Pons (tissue), 1 donor: ENCODE results near the gene ZNF655.
"Not testable (repeated sequence)": the region's sequence is repeated elsewhere in the genome, so short reads cannot be mapped to it uniquely, and the experiment has no call there.

Source experiments
- DNase-seq: peaks from one replicate; pipeline ENCODE4 v3.0.0-alpha.2; 2016; ENCODE audit warnings: low spot score

ZNF655 gene

DNA sequence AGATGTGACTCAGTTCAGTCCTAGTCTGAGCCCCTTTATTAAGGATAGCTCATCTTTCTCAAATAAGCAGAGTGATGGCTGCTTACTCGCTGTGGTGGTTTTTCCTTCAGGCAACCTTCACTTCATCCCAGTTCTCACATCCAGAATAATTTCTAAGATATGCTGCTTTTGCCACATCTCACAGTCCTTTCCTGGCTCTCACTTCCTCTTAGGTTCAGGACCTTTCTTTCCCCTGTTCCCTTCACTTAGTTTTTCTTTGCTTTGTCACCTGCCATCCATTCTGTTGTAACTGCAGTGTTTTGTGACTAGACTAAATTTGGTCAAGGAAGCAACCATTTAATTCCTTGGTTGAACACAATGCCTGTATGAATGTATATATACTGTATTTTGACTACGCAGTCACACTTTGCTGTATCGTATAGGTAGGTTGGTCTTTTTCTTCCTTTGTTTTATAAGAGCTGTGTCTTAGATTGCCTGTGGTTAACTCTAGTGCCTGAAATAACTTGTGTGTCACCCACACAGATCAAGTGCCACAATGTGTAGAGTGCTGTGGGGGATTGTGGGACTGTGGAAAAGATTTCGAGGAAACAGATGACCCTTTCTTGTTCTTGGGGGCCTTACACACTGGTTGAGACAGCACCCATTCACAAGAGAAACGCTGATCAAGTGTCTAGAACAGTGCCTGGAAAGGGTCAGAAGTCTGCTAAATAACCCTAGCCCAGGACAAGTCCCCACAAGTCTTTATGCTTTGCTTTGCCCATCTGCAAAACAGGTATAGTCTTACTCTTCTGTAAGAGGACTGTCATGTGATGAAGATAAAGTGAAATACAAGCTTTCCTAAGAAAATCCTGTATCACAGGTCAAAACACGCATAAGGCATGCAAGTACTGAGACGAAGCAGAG is 2.6 kb downstream of the ZNF655 start:
- no peak for DNase-seq

DNA sequence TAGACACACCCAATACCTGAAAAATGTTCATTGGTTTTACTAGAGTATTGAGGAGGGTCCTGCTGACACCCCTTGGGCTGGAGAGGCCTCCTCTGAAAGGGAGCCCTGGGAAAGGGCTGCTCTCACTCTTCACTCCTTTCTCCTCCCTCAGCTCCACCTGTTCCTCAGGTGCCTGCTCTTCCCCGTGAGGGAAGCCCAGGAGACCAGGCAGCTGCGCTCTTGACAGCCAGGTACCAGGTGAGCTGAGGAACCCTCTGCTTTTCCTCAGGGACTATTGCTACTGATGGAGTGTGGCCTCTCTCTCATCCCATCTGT is 3.3 kb downstream of the ZNF655 start:
- no peak for DNase-seq

DNA sequence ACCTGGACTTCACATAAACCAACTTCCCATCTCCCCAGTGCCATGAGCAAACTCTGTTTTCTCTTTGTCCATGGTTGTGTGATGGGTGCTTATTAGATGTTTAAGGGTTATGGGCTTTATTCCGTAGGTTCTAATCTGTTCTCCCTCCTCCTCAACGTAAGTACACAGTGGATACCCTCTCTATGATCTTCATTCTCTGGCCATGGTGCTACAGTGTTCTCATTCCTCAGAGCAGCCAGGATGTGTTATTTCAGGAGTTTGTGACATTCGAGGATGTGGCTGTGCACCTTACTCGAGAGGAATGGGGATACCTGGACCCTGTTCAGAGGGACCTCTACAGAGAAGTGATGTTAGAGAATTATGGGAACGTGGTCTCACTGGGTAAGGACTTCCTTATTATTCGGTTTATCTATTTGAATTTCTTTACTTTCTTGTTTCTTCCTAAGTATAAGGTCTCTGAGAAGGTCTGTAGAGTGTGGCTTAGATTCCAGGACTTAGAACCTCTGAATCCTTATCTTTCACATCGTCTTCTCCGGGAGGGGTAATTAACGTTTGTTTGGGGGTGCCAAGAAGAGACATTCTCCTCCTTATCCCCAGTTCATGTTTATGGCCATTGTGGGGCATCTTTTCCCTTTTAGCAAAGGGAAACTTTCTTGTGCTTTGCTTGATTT is 3.8 kb downstream of the ZNF655 start:
- DNase-seq, result no peak

DNA sequence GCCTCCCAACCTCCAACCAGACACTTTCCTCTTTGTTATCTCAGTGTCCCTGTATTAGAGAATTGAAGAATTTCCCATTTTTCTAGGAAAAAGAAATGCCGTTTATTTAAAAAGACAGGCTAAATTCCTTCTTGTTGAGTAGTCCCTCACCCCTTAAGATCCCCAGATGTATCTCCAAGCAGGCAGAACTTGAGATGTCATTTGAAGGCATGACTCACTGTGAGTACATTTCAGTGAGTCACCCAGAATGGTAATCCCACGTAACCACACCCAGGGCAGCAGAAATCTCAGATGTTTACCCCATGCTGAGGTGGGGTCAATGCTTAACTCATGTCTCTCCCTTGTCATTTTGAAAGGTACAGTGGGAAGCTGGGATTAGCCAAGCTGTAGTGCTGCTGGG is 4.4 kb downstream of the ZNF655 start:
- DNase-seq, result no peak

DNA sequence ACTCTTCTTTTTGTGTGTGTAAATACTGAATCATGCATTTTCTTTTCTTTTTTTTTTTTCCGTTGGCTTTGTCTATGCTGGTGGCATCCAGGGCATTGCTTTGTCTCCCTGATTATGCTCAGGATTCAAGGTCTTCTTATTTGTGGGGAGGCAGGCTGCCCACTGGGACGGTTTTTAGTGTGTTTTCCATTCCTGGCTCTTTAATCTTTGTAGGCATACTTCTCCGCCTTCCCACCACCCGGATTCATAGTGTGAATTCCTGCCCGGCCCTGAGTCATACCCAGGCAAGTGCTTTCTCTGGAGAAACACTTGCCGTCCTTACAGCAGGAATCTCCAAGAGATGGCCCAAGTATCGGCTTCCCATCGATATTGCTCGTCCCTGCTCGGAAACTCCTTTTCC is 5.2 kb downstream of the ZNF655 start:
- no peak for DNase-seq

DNA sequence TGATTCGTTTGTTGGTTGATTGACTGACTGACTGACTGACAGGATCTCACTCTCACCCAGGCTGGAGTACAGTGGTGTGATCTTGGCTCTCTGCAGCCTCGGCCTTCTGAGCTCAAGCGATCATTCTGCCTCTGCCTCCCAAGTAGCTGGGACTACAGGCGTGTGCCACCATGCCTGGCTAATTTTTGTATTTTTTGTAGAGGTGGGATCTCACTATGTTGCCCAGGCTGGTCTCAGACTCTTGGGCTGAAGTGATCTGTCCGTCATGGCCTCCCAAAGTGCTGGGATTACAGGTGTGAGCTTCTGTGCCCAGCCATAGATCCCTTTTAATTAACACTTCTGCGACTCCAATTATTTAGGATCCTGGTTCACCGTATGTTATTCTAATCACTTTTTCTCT is 10.3 kb downstream of the ZNF655 start:
- not testable (repeated sequence) for DNase-seq

DNA sequence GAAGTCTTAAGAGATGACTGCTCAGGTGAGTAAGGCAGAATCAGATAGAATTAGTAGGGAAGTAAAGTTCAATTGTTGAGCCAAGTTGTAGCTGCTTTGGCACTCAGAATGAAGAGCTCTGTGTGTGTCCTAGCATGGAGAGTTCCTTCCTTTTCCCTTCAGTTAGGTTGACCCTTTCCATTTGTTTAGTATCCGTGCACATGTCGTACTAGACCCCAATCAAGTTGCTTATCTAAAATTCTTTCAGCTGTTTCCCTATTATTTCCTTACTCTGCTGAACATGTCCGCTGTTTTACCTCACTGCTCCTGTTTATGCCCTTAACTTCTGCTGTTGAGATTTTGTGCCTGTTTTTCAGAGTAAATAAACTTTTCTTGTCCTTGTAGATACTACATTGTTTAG is 13.3 kb downstream of the ZNF655 start:
- DNase-seq, result no peak

DNA sequence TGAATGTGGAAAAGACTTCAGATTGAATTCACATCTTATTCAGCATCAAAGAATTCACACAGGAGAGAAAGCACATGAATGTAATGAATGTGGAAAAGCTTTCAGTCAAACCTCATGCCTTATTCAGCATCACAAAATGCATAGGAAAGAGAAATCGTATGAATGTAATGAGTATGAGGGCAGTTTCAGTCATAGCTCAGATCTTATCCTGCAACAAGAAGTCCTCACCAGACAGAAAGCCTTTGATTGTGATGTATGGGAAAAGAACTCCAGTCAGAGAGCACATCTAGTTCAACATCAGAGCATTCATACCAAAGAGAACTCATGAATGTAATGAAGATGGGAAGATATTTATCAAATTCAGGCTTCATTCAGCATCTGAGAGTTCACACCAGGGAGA is 14.8 kb downstream of the ZNF655 start:
- DNase-seq, result no peak

DNA sequence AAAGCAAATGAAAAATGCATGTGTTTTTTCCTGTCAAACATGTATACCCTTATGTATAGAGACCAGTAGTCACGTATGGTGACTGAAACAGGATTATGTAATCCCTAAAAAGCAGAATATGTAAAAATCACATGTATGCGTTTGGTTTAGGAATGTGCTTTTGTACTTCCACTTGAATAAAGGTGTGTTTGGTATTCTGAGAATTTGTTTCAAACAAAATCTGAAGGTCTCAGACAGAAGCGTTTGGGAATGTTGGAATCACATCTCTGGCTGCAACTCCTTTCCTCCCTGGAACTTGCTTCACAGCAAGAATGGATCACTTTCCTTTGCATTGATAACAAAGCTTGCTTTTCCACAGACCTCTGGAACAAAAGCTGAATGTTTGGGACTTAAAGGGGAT is 17.8 kb downstream of the ZNF655 start:
- no peak for DNase-seq

DNA sequence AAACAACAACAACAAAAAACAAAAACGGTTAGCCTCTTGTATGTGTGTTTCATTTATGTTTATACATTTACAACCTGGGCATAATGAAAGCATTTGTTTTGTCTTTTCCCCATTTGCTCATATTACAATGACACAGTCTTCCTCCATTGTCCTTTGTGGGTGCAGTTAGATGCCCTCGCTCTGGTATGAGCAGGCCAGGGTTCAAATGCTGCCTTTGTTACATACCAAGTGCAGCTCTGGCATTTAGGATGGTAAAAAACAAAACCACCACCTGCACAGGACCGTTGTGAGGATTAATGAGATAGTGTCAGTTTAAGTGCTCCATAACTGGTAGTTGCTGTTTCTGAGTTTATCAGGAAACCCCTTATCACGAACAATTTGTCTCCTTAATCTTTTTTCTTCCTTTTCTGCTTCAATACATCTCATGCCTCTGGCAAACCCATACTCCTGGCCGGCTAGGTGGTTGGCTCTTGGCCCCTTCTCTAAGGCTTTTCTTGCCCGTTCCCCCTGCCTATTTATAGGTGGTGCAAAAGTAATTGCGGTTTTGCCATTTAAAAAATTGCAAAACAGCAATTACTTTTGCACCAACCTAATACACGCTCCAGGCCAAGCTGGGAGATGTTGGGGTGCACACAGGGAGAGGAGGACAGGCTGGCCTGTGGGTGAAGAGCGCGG is 21.0 kb downstream of the ZNF655 start:
- DNase-seq, result peak; percentile 81

DNA sequence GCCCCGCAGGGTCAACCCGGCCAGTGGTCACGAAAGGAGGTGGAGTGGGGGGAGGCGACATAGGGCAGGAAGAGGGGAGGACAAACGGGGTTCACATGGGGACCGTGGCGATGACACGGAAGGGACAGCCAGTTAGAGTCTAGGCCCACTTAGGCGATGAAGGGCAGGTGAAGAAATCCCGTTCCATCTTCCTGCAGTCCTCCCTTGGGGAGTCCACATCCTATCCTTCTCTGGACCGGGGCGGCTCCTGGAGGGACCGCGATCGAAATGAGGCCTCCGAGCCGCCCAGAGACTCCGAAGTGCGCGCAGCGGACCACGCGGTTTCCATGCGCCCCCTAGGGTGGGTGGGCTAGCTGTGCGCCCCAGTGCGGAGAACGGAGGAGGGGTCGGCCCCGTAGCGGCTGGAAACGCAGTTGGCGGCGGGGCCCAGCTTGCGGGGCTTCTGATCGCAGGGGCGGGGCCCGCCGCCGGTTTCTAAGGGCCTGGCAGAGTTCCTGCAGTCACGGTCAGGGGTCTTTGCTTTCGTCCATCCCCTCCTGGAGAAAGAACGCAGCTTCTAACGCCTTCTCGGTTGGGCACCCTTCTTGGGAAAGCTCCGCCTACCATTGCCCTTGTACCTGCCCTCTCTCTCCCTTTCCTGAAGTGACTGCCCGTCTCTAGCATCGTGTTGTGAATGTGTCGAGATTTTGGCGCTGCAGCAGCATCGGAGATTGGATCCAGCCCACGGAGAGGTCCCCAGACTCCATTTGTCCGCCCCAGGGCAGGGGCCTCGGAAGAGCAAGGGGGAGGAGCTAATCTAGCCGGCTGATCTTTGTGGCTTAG is 21.7 kb downstream of the ZNF655 start:
- no peak for DNase-seq

DNA sequence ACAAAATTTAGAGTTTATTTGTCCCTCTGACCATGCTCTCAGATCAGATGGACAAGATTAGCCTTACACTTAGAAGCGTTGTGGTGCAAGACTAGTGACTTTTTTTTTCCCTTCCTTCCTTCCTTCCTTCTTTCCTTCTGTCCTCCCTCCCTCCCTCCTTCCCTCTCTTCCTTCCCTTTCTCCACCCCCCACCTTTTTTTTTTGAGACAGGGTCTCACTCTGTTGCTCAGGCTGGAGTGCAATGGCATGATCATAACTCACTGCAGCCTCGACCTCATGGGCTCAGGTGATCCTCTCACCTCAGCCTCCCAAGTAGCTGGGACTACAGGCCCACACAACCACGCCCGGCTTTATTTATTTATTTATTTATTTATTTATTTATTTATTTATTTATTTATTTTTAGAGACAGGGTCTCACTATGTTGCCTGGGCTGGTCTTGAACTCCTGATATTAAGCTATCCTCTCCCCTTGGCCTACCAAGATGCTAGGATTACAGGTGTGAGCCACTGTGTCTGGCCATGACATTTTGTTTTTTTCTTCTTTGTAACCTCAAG is 22.4 kb downstream of the ZNF655 start:
- not testable (repeated sequence) for DNase-seq

DNA sequence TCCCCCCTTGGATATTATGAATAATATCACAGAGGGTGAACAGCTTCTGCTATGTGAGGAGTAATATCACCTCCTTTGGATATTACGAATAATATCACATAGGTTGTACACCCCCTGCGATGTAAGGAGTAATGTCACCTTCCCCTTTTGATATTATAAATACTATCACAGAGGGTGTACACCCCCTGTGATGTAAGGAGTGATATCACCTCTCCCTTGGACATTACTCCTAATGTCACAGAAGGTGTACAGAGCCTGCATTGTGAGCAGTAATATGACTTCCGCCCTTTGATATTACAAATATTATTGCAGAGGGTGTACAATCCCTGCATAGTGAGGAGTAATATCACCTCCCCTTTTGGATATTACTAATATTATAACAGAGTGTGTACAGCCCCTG is 30.4 kb downstream of the ZNF655 start:
- no peak for DNase-seq

DNA sequence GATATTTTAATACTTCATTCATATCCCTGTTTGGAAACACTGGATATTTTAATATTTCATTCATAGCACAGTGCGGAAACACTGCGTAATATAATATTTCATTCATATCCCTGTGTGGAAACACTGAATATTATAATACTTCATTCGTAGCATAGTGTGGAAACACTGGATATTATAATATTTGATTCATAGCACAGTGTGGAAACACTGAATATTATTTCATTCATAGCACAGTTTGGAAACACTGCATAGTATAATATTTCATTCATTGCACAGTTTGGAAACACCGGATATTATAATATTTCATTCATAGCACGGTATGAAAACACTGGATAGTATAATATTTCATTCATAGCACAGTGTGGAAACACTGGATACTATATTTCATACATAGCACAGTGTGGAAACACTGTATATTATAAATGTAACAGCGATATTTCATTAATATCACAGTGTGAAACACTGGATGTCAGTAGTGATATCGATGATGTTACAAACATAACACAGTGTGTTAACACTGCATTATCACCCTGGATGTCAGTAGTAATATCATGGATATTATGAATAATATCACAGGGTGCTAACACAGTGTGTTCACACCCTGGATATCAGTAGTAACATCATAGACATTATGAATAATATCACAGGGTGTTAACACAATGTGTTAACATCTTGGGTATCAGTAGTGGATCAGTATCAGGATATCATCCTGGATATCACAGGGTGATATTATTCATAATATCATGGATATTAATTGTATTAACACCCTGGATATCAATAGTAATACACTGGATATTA is 36.7 kb downstream of the ZNF655 start:
- no peak for DNase-seq

DNA sequence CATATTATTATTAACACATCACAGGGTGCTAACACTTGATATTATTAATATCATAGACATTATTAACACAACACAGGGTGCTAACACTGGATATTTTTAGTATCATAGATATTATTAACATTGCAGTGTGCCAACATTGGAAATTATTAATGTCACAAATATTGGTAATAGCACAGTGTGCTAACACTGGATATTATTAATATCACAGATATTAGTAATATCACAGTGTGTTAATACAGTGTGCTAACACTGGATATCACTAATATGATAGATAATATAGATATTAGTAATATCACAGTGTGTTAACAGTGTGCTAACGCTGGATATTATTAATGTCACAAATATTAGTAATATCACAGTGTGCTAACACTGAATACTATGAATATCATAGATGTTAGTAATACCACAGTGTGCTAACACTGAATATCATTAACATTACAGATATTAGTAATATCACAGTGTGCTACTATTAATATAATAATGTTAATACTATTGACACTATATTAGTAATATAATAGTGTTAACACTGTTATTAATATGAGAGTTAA is 38.0 kb downstream of the ZNF655 start:
- DNase-seq, result no peak

DNA sequence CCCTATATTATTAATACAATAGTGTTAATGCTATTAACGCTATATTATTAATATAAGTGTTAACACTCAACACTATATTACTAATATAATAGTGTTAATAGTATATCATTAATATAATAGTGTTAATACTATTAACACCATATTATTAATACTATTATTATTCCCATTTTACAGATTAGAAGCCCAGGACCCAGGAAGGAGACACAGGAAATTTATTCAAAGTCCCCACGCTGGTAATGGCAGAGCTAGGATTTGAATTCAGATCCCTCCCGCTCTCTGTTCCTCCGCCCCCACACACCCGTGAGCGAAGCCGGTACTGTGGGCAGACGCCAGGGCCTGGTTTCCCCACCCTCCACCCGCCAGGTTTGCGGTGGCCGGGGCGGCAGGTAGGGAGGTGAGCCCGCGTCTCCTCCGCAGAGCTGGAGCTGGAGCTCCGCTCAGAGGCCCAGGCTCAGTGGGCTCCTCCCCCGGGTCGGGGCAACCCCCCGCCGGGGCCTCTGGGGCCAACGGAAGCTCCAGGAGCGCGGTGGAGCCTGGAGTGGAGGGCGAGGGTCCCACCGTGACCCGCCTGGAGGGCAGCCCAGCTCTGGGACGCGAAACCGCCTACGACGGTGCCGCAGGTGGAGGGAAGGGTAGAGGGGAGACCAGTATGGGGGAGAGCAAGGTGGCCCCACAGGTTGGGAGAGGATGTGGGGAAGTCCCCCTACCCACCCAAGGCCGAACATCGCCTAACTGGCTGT is 39.5 kb downstream of the ZNF655 start, which contains the start of gene TMEM225B:
Gene TMEM225B (plus strand): TSS at position 506 of the 740 bp plus-strand sequence. CDS start 6,122 bp downstream, outside the sequence.
- DNase-seq, result no peak

DNA sequence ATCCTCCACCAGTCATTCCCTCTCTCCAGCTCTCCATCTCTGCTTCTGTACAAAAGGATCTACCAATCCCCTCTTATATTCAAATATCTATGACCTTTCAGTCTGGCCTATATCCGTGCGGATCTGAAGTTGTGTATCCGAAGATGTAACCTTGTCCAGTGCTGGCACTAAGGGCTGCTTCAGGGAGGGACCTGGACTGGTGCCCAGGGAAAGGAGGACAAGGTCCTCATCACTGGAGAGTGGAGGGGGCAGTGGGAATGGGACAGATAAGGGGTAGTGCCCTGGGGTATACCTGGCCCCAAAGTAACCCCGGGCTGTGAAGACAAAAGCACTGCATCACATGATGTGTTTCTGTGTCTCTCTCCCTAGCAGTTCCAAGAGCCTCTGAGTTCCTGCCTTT is 41.4 kb downstream of the ZNF655 start:
- no peak for DNase-seq

DNA sequence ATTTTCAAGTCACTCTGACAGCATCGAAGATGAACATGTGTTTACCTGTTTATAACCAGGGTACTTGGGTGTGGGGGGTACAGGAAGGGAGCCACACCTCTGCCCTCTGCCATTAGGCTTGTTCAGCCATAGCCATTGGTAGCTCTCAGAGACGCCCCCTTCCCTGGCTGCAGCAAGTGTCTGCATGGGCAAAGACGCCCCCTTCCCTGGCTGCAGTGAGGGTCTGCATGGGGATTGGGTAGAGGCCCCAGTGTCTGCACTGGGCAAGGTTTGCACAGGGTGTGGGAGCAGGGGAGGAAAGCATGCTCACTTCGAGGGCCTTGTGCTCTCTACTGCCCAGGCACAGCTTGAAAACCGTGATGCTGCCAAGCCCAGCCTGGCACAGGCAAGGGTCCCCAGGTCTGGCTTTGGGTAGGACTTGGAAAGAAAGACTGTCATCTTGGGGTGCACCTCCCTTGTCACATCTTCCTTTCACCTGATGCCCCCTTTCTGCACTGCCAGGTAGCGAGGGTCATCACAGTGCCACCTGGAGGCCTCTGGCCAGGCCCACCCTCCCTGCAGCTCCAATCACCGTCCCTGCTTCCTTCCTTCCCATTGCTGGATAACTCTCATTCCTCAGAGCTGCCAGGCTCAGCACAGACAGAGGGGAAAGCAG is 43.3 kb downstream of the ZNF655 start:
- no peak for DNase-seq

DNA sequence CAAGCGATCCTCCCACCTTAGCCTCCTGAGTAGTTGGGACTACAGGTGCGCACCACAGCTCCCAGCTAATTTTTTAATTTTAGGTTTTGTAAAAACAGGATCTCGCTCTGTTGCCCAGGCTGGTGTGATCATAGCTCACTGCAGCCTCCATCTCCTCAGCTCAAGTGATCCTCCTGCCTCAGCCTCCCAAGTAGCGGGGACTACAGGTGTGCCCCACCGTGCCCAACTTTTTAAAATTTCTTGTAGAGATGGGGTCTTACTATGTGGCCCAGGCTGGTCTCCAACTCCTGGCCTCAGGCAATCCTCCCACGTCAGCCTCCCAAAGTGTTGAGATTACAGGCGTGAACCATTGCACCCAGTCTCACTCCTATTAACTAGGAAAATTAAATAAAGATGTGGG is 47.1 kb downstream of the ZNF655 start:
- DNase-seq, result no peak
